ENCODE measurements around the gene PTAR1.
A peak's percentile ranks its signal among the peaks of the same experiment; 100 is the strongest.
"Not testable (repeated sequence)": the region's sequence is repeated elsewhere in the genome, so short reads cannot be mapped to it uniquely, and the experiment has no call there.

Gene PTAR1

DNA sequence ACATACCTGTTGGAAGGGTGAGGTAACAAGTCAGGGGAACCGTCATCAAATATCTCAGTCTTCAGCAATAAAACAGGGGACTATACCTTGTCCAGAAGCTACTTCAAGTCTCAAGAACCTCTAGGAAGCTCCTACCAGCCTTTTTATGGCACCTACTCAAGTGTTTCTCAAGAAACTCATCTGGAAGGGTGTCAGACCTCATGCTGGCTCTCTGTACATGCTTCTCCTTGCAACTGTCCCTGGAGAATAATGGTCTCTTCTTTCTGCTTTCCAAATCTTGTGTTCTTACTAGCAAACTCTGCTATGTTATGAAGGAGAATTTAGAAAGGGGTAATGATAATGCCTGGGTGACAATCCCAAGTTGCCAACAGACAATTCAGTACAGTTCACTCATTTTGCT, 8.3 kb upstream of the PTAR1 start:
- TF ChIP-seq, protein P1, sequence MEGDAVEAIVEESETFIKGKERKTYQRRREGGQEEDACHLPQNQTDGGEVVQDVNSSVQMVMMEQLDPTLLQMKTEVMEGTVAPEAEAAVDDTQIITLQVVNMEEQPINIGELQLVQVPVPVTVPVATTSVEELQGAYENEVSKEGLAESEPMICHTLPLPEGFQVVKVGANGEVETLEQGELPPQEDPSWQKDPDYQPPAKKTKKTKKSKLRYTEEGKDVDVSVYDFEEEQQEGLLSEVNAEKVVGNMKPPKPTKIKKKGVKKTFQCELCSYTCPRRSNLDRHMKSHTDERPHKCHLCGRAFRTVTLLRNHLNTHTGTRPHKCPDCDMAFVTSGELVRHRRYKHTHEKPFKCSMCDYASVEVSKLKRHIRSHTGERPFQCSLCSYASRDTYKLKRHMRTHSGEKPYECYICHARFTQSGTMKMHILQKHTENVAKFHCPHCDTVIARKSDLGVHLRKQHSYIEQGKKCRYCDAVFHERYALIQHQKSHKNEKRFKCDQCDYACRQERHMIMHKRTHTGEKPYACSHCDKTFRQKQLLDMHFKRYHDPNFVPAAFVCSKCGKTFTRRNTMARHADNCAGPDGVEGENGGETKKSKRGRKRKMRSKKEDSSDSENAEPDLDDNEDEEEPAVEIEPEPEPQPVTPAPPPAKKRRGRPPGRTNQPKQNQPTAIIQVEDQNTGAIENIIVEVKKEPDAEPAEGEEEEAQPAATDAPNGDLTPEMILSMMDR (IDR thresholded peaks at IDR 0.05; ENCODE audit: low read depth, low read length, missing control alignments): no peak
- DNase-seq (ENCODE audit: extremely low read depth, low read depth): no peak
- no peak overlapping the region for H3K4me3 ChIP-seq (replicated peaks; ENCODE audit: low read depth, low read length)

DNA sequence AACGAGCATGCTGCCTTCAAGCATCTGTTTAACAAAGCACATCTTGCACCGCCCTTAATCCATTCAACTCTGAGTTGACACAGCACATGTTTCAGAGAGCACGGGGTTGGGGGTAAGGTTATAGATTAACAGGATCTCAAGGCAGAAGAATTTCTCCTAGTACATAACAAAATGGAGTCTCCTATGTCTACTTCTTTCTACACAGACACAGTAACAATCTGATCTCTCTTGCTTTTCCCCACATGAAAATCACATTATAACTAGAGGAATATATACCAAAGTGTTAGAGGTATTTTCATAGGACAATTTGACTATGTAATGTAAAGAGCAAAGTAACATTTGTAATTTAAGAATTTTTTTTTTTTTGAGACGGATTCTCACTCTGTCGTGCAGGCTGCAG, 4.1 kb upstream of the PTAR1 start:
- H3K4me3 ChIP-seq (replicated peaks; ENCODE audit: low read depth, low read length); DNase-seq (ENCODE audit: extremely low read depth, low read depth): not testable (repeated sequence)

DNA sequence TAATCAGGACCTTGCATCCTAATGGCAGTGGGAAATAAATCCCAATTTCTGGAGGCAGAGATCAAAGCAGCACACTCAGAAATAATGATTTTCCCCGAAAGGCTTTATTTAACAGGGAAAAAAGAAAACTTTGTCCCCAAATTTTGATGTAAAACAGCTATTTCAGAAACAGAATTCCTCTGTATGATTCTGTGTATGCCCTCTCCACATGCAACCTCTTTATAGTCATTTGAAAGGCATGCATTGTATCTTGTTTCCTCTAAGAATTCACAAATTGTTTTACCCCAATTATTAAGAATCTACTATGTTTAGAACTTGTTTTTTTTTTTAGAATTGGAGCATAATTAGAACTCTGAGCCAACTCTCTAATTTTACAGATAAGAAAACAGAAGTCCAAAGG, 2.7 kb upstream of the PTAR1 start:
- no peak overlapping the region for H3K4me3 ChIP-seq (replicated peaks; ENCODE audit: low read depth, low read length)
- no peak for DNase-seq (ENCODE audit: extremely low read depth, low read depth)
- TF ChIP-seq, protein P1 (IDR thresholded peaks at IDR 0.05; ENCODE audit: low read depth, low read length, missing control alignments): no peak

DNA sequence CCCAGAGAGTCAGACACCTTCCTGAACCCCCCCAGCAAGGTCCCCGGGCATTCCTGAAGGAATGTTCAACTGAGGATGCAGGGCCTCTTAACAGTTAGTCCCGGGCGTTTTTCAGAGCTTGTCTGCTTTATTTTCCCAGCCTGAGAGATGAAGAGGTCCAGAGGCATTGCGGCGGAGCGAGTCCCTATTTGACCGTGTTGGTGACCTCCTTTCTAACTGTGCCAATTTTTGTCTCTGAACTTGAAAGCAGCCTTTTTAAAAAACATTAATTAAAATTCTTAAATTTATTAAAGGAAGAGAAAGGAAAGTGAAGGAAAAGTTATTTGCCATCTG, 433 bp upstream of the PTAR1 start:
- TF ChIP-seq, protein P1 (IDR thresholded peaks at IDR 0.05; ENCODE audit: low read depth, low read length, missing control alignments): no peak

DNA sequence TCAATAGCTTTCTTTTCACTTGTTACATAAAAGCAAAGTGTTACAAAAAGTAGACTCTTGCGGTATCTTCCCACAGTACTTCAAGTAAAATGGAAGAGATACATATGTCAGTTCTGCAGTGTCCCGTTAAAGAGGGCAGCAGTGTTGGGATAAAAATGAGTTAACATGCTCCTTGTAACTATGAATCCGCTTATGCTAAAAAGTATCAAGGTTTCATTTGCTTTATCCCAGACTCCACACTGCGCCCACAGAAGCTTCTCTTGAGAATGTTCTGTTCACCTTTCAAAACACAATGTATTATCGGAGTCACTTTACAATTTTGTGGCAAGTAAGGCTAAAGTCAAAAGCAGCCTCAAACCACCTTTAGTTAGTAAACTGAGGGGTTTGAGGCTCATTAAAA, 790 bp downstream of the PTAR1 start:
- TF ChIP-seq, protein P1 (IDR thresholded peaks at IDR 0.05; ENCODE audit: low read depth, low read length, missing control alignments): no peak
- no peak for DNase-seq (ENCODE audit: extremely low read depth, low read depth)
- peak overlapping the region; percentile 65 for H3K4me3 ChIP-seq (replicated peaks; ENCODE audit: low read depth, low read length)

More for the DNA sequence above, 433 bp upstream of the PTAR1 start:
- no peak for DNase-seq (ENCODE audit: extremely low read depth, low read depth)
- peak overlapping the region; percentile 65 for H3K4me3 ChIP-seq (replicated peaks; ENCODE audit: low read depth, low read length)

DNA sequence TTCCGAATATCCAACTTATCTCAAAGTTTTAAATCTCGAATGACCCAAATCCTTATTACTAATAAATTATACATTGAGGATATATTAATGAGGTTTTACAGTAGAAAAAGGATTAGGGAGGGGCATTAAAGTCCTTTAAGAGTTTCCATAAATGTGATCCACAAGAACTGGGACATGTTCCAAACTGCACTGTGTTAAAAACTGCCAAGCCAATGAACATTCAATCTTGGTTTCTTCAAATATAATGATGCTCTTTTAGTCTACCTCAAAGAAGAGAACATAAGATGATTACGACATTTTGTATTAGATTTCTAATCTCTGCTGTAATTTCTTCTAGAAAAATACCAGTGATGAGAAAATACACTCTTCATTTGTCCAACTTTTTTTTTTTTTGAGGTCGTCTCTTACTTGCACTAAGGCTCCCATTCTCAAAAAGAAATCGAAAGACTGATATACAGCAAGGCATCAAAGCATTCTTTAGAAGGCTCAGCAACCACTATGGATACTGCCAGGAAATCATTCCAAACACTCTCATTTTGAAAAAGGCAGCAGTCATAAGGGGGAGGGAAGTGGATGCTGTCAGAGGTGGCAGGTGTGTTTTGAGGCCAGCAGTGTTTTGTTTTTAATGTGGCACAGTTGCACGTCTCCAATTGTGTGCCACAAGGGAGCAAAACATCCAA, 1.7 kb downstream of the PTAR1 start:
- TF ChIP-seq, protein P1 (IDR thresholded peaks at IDR 0.05; ENCODE audit: low read depth, low read length, missing control alignments): no peak
- peak overlapping the region; percentile 65 for H3K4me3 ChIP-seq (replicated peaks; ENCODE audit: low read depth, low read length)
- DNase-seq (ENCODE audit: extremely low read depth, low read depth): no peak

DNA sequence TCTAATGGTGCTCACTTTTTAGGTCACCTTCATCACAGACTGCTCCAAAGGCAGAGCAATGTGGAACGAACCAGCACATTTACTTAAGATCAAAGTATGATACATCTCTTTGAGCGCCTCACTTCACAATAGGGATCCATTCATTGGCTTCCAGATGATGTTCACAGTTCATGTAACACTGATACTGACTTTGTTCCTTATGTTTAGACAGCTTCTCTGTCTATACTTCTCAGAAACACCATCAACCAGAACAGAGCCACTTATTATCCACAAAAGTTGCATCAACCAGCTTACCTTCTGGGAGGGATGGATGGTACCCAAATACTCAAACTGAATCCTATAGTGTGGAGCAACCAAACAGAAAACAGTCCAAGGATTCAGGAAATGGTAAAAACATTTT, 4.6 kb downstream of the PTAR1 start:
- DNase-seq (ENCODE audit: extremely low read depth, low read depth): no peak
- TF ChIP-seq, protein P1 (IDR thresholded peaks at IDR 0.05; ENCODE audit: low read depth, low read length, missing control alignments): no peak
- H3K4me3 ChIP-seq (replicated peaks; ENCODE audit: low read depth, low read length): no peak overlapping the region

Measured in HFF-Myc (cell line).